GM21825 (cell line): Measurements from ENCODE around the gene CPXM1.

Source experiments
- ATAC-seq: cut with Tn5 transposase; IDR thresholded peaks from one replicate; pipeline ENCODE4 v1.9.1; 2021; ENCODE audit warnings: mild to moderate bottlenecking, moderate library complexity; ENCODE audit not compliant: unreplicated experiment

Gene CPXM1

DNA sequence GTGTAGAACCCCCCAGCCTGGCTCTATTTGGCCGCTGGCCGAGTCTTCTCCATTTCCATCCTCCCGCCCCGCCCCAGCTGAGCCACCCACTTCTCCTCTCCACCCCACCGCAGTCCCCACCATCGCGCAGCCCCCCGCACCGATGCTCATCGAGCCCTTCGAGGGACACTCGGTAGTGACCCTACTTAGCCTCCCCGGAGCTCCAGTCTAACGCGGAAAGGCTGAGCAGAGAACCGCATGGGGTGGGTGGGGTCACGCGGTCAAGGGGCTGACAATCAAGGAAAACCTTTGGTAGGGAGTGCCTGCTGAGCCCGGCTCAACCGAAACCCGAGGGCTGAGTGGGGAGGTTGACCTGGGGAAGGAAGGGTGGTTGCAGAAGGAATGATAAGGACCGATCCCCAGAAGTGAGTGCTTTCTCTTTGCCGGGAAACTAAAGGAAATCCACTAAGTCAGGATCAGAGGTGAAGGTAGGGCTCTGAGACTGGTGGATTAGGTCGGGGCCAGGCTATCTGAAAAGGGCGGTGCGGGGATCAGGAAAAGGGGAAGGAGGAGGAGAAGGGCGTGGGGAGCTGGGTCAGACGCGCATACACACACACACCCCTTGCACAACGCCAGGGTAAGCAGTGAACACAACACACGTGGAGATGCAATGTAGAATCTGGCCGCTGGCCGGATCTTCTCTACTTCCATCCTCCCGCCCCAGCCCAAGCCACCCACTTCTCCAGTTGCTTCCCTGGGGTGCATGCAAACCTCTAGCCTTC lies 49.8 kb downstream of the CPXM1 start:
- no peak for ATAC-seq

DNA sequence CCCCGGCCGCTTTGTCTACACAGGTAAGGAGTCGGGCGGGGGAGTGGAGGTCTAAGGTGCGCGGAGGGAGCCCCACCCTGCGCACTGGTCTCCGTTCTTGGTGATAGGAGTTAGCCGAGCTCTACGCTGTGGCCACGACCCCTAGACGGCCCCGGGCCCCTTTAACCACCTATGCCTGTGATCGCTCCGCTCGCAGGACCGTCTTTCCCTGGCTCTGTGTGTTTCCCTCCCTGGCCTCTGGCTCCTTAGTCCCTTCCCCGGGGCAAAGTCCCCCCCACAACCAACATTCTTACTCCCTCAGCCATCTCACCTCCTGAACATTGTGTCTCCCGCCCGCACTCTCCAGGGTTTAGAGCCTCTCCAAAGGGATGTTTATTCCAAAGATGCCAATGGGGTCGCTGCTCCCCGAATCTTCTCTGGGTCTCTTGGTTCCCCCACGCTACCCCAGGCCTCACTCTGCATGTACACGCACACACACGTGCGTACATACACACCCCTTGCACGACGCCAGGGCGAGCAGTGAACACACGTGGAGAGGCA lies 50.4 kb downstream of the CPXM1 start:
- no peak for ATAC-seq

DNA sequence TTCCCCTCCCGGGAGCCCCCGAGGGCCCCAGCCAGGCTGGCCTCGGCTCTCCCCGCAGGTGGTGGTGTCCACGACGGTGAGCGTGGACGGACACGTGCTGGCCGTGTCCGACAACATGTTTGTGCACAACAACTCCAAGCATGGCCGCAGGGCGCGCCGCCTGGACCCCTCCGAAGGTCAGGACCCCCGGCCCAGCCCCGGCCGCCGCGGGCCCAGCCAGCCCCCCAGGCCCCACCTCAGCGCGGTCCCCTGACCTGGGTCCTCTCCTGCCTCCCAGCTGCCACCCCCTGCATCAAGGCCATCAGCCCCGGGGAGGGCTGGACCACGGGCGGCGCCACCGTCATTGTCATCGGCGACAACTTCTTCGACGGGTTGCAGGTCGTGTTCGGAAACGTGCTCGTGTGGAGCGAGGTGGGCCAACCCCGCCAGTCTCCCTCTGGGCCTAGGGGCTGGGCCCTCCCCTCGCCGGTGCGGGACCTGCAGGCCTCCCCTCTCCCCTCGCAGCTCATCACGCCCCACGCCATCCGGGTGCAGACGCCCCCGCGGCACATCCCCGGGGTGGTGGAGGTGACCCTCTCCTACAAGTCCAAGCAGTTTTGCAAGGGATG lies 51.0 kb downstream of the CPXM1 start:
- ATAC-seq, result no peak

DNA sequence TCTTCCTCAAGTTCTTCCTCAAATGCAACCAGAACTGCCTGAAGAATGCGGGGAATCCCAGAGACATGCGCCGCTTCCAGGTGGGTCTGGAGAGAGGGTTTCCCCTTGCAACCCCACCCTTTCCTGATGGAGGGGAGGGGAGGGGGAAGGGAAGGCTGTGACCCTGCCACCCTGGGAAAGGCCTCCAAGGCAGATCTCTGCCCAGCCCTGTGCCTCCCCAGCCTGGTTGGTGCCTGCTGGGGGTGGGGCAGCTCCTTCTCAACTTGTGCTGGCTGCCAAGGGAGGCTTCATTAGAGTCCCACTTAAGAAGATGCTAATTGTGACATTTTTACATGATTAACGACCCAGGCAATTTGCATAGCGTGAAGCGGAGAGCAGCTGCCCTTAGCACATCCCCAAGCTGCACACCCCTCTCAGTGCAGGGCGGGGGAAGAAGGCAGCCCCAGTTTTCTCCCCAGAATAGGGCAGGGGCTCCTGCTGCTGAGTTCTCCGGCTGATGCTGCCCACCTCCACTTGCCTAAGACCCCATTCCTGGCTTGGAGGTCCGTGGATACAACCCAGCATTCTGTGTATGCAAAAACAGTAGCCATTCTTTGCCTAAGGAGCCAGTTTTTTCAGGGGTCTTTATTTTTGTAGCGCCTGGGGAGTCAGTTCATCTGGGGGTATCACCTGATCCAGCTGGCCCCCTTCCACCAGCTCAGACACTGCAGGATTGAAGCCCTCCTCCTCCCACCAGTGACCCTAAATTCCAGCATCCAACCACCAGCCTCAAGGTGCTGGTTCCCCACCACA lies 51.7 kb downstream of the CPXM1 start:
- no peak for ATAC-seq

DNA sequence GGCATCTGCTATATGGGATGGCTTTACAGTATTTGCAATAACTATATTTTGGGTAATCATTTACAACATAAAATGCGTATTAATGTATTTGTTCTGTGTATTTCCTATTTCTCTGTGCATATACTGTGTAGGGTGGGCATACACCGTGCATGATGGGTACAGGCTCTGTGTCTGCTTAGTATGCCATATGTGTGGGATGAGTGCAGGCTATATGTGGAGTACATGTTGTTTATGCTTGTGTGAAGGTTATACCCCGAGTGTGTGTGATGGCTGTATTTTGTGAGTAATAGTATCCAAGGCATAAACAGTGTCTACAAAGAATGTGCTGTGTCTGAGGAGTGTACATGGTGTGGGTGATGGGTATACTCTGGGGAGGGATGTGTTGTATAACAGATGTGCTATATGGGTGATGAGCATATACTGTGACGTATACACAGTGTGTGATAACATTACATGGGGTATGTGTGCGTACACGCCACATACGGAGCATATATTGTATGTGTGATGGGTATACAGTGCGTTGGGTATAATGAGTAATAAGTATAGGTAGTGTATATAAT lies 52.7 kb downstream of the CPXM1 start:
- no peak for ATAC-seq

DNA sequence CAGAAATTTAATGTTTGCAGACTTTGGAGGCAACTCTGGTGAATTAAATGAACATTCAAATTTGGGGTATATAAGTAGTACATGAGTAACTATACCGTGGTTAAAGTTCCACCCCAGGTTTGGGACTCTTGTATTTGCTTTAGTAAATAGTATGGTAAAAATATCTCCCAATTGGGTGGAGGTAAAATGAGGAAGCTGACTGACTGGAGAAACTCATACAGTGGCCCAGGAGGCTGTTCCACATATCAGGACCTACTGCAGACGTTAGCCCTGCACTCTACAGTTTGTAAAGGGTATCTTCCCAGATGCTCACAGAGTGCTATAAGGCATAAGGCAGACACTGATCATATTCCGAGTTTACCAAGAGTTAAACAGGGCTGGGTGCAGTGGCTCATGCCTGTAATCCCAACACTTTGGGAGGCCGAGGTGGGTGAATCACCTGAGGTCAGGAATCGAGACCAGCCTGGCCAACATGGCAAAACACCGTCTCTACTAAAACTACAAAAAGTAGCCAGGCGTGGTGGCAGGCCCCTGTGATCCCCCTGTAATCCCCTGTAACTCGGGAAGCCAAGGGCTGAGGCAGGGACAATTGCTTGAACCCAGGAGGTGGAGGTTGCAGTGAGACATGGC lies 53.7 kb downstream of the CPXM1 start:
- ATAC-seq, result no peak

DNA sequence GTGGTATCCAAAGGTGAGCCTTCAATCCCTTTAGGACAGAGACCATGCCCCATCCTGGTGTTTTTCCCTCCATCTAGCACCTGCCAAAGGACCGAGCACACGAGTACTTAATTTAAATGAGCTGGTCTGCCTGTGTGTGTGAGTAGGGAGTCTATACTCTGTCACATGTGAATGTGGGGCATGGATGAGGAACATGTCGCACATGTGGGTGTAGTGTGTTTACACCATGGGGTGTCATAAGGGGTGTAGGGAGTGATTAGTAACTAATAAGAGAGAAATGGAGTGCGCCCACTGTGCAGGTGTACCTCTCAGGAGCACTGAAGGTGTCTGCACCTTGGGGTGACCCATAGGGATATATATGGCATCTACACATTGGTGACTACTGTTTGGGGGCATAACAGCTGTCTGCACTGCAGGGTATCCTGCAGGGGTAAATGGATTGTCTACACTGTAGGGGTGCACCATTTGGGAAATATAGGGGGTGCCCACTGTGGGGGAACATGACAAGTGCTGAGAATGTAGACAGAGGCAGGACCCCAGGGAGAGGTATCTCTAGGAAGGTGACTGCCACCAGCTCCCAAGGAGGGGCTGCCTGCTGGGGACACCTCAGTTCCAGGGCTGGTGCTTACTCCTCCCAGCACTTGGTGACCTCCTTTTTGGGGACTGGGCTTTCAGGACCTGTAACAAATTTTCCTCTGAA lies 54.3 kb downstream of the CPXM1 start:
- ATAC-seq, result no peak

DNA sequence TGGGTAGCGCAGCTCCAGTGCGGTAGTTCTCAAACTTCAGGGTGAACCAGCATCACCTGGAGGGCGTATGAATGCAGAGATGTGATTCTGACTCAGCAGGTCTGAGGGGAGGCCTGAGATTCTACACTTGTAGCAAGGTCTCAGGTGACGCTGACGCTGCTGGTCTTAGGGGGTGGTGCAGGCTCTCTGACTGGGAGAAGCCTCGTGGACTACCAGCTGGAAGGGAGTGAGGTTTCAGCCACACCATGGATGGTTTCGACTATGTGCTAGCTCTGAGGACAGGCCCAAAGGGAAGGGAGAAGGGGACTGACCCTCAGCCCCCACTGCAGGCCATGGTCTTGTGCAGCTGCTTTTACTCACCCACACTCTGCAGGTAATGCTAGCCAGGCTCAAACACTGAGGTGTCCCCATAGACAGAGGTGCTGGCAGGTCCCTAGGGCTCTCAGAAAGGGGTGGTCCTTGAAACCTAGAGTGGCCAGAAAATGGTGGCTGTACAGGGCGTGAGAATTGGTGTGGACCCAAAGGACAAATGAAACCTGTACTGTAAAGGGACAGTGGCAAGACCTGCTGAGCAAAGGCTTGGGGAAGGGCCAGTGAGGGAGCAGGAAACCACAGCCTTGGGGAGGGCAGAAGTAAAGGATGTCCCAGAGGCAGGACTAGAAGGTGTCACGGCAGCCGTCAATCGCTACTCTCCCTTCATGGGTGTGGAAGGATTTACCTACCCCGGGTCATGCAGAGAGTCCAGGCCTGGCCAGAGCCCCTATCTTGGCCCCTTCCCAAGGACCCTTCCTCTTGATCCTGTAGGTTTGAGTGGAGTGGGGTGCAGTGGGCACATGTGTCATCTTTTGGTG lies 55.1 kb downstream of the CPXM1 start:
- ATAC-seq, result no peak
